ENCODE measurements around the gene TMEM116. TPM values are rescaled to one million over a fixed set of nuclear protein-coding genes. Genes with fewer than 3 reads are reported as not detected.
"Not testable (repeated sequence)": the region's sequence is repeated elsewhere in the genome, so short reads cannot be mapped to it uniquely, and the experiment has no call there.

TMEM116 gene
- polyA plus RNA-seq (ENCODE audit: insufficient read length in 4 of 4) = 10 to 100 TPM; 29.4 to 35.8 (median 32.8) TPM

- peak; percentile 83 to 98 (median 98) for DNase-seq (ENCODE audit: low read depth in 4 of 4, low spot score in 2 of 4)
Measured at GRCh38 chr12:112012775-112013600, at the start of gene TMEM116, which contains the start of gene ERP29. Gene TMEM116, minus strand, starts transcription at chr12:112013165. Its CDS starts 7,895 bp downstream, at chr12:112005270. Gene ERP29, plus strand, starts transcription at chr12:112013426. Its CDS starts 40 bp downstream, at chr12:112013466.

GRCh38 chr12:112061137-112061536 lies 48.2 kb upstream of the TMEM116 start:
- no peak for DNase-seq (ENCODE audit: low read depth in 4 of 4, low spot score in 2 of 4)

GRCh38 chr12:112049351-112049750 lies 36.4 kb upstream of the TMEM116 start:
- no peak for DNase-seq (ENCODE audit: low read depth in 4 of 4, low spot score in 2 of 4)

- DNase-seq (ENCODE audit: low read depth in 4 of 4, low spot score in 2 of 4) = no peak
Measured at GRCh38 chr12:112046003-112046402, 33.0 kb upstream of the TMEM116 start.

- not testable (repeated sequence) for DNase-seq (ENCODE audit: low read depth in 4 of 4, low spot score in 2 of 4)
Measured at GRCh38 chr12:112036614-112037013, 23.6 kb upstream of the TMEM116 start.

- DNase-seq (ENCODE audit: low read depth in 4 of 4, low spot score in 2 of 4) = no peak
Measured at GRCh38 chr12:112035219-112035785, 22.3 kb upstream of the TMEM116 start.

GRCh38 chr12:112032292-112032691 lies 19.3 kb upstream of the TMEM116 start:
- no peak for DNase-seq (ENCODE audit: low read depth in 4 of 4, low spot score in 2 of 4)

- no peak for DNase-seq (ENCODE audit: low read depth in 4 of 4, low spot score in 2 of 4)
Measured at GRCh38 chr12:112031472-112031871, 18.5 kb upstream of the TMEM116 start.

- no peak for DNase-seq (ENCODE audit: low read depth in 4 of 4, low spot score in 2 of 4)
Measured at GRCh38 chr12:112029301-112029700, 16.3 kb upstream of the TMEM116 start.

GRCh38 chr12:112025808-112026375 lies 12.9 kb upstream of the TMEM116 start:
- DNase-seq (ENCODE audit: low read depth in 4 of 4, low spot score in 2 of 4) = no peak

- no peak for DNase-seq (ENCODE audit: low read depth in 4 of 4, low spot score in 2 of 4)
Measured at GRCh38 chr12:112023759-112024396, 10.9 kb upstream of the TMEM116 start.

GRCh38 chr12:112022241-112023016 lies 9.5 kb upstream of the TMEM116 start:
- DNase-seq (ENCODE audit: low read depth in 4 of 4, low spot score in 2 of 4) = no peak

GRCh38 chr12:112020947-112021457 lies 8.0 kb upstream of the TMEM116 start:
- DNase-seq (ENCODE audit: low read depth in 4 of 4, low spot score in 2 of 4) = no peak

GRCh38 chr12:112018571-112019237 lies 5.7 kb upstream of the TMEM116 start:
- no peak for DNase-seq (ENCODE audit: low read depth in 4 of 4, low spot score in 2 of 4)

GRCh38 chr12:112017041-112017440 lies 4.1 kb upstream of the TMEM116 start:
- DNase-seq (ENCODE audit: low read depth in 4 of 4, low spot score in 2 of 4) = no peak

- DNase-seq (ENCODE audit: low read depth in 4 of 4, low spot score in 2 of 4) = no peak
Measured at GRCh38 chr12:112015938-112016337, 3.0 kb upstream of the TMEM116 start.

- peak in 3 of 4 donors; percentile 26 to 37 (median 27) for DNase-seq (ENCODE audit: low read depth in 4 of 4, low spot score in 2 of 4)
Measured at GRCh38 chr12:112013601-112014402, 837 bp upstream of the TMEM116 start.

- DNase-seq (ENCODE audit: low read depth in 4 of 4, low spot score in 2 of 4) = no peak
Measured at GRCh38 chr12:112011685-112012084, 1.3 kb downstream of the TMEM116 start.
